ENCODE data around the gene PLEKHA7. TPM values are rescaled to one million over a fixed set of nuclear protein-coding genes. Genes with fewer than 3 reads are reported as not detected.
A peak's percentile ranks its signal among the peaks of the same experiment; 100 is the strongest.

PLEKHA7 gene
- total and polyA plus RNA-seq, 2 donors from 2014 or later = 24.4 to 65.7 TPM

GRCh38 chr11:16981651-16982194 is 32.5 kb downstream of the PLEKHA7 start:
- Histone ChIP-seq H3K27ac (ENCODE audit: low read depth in 2 of 2, low read length in 2 of 2) (peak overlapping the region; percentile 82 to 89), H3K27me3 (ENCODE audit: control insufficient read depth, insufficient read depth, low read length) (no peaks in the 10 kb centered on the region), H3K4me3 (ENCODE audit: low read length in 3 of 3) (no peak overlapping the region), H3K36me3 (ENCODE audit: control insufficient read depth in 2 of 3, insufficient read depth in 3 of 3, low read length in 3 of 3) (no peaks in the 10 kb centered on the region), H3K9me3 (ENCODE audit: control insufficient read depth in 2 of 3, insufficient read depth in 1 of 3, low read length in 3 of 3) (no peaks in the 10 kb centered on the region), H3K4me1 (ENCODE audit: control insufficient read depth in 2 of 3, insufficient read depth in 2 of 3, low read depth in 1 of 3, low read length in 3 of 3) (peaks cover 0 to 76% (median 69%) of the 10 kb centered on the region in 3 donors), H3K9ac (ENCODE audit: low read length in 3 of 3) (peak overlapping the region in 1 of 3 donors; percentile 27)
- peak; percentile 76 to 91 (median 82) for DNase-seq
- no peak for TF ChIP-seq CTCF (IDR thresholded peaks at IDR 0.05; ENCODE audit: borderline replicate concordance, extremely low read depth, insufficient read depth)
- no peak for FAIRE-seq
- intact Hi-C loops (cut with DNase I) = no loop called here

- Histone ChIP-seq H3K27ac (ENCODE audit: low read depth in 2 of 2, low read length in 2 of 2) (peak overlapping the region; percentile 80 to 89), H3K27me3 (ENCODE audit: control insufficient read depth, insufficient read depth, low read length) (no peaks in the 10 kb centered on the region), H3K9me3 (ENCODE audit: control insufficient read depth in 2 of 3, insufficient read depth in 1 of 3, low read length in 3 of 3) (no peaks in the 10 kb centered on the region), H3K9ac (ENCODE audit: low read length in 3 of 3) (peak overlapping the region in 1 of 3 donors; percentile 16), H3K4me1 (ENCODE audit: control insufficient read depth in 2 of 3, insufficient read depth in 2 of 3, low read depth in 1 of 3, low read length in 3 of 3) (peaks cover 0 to 58% (median 58%) of the 10 kb centered on the region in 3 donors), H3K4me3 (ENCODE audit: low read length in 3 of 3) (no peak overlapping the region), H3K36me3 (ENCODE audit: control insufficient read depth in 2 of 3, insufficient read depth in 3 of 3, low read length in 3 of 3) (no peaks in the 10 kb centered on the region)
- DNase-seq = no peak
- intact Hi-C loops (cut with DNase I) = no loop called here
- no peak for TF ChIP-seq CTCF (IDR thresholded peaks at IDR 0.05; ENCODE audit: borderline replicate concordance, extremely low read depth, insufficient read depth)
- no peak for FAIRE-seq
Observed at GRCh38 chr11:16979703-16980622, 34.3 kb downstream of the PLEKHA7 start.

GRCh38 chr11:16977994-16978315 is 36.3 kb downstream of the PLEKHA7 start:
- Histone ChIP-seq H3K27ac (ENCODE audit: low read depth in 2 of 2, low read length in 2 of 2) (no peak overlapping the region), H3K4me1 (ENCODE audit: control insufficient read depth in 2 of 3, insufficient read depth in 2 of 3, low read depth in 1 of 3, low read length in 3 of 3) (peaks cover 0 to 47% (median 46%) of the 10 kb centered on the region in 3 donors)

More at GRCh38 chr11:16977994-16978315, 36.3 kb downstream of the PLEKHA7 start:
- DNase-seq = peak in 1 of 5 donors; percentile 15
- no peak for FAIRE-seq
- Histone ChIP-seq H3K4me3 (ENCODE audit: low read length in 3 of 3) (no peak overlapping the region), H3K9ac (ENCODE audit: low read length in 3 of 3) (no peak overlapping the region), H3K36me3 (ENCODE audit: control insufficient read depth in 2 of 3, insufficient read depth in 3 of 3, low read length in 3 of 3) (no peaks in the 10 kb centered on the region), H3K9me3 (ENCODE audit: control insufficient read depth in 2 of 3, insufficient read depth in 1 of 3, low read length in 3 of 3) (no peaks in the 10 kb centered on the region), H3K27me3 (ENCODE audit: control insufficient read depth, insufficient read depth, low read length) (no peaks in the 10 kb centered on the region)
- intact Hi-C loops (cut with DNase I) = no loop called here
- TF ChIP-seq CTCF (IDR thresholded peaks at IDR 0.05; ENCODE audit: borderline replicate concordance, extremely low read depth, insufficient read depth) = no peak
